Fibroblast of gingiva (primary cell): ENCODE data around the gene DAZAP2.
A peak's percentile ranks its signal among the peaks of the same experiment; 100 is the strongest.
"Not testable (repeated sequence)": the region's sequence is repeated elsewhere in the genome, so short reads cannot be mapped to it uniquely, and the experiment has no call there.

Experiments used
- DNase-seq: peaks from one replicate; pipeline ENCODE4 v3.0.0-alpha.2; 2011; ENCODE audit warnings: low read depth

Gene DAZAP2

DNA sequence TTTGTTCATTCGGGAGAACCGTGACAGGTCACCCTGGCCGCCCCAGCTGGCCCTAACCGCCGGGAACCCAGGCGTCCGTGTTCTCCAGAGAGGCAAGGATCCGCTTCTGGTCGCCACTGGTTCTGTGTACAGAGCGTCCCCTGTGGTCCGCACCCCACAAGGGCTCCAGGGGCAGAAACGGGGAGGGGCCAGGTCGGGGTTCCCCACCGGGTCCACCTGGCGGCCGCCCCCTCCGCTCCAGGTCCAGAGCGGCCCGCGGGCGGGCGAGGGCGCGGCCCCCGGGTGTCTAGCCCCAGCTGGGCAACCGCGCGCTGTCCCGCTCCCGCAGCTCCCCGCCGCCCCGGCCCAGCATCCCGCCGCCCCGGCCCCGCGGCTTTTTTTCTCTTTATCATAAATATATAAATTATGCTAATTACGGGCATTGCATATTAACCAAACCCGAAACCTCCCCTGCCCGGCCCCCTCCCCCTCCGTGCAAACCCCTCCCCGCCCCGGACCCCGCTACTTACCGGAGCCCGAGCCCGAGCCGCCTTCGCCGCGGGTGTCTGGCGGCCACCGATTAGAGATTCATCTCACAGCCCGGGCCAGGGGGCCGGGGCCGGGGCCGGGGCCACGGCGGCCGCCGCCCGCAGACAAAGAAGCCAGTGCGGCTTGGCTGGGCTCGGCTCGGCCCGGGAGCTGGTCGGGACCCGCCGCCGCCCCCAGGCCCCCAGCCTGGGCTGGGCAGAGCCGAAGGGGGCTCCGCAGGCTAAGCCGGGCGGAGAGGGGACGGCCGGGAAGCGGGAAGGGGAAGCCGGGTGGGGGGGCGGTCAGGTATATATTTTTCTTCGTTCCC lies 21.3 kb upstream of the DAZAP2 start:
- peak; percentile 16 for DNase-seq

DNA sequence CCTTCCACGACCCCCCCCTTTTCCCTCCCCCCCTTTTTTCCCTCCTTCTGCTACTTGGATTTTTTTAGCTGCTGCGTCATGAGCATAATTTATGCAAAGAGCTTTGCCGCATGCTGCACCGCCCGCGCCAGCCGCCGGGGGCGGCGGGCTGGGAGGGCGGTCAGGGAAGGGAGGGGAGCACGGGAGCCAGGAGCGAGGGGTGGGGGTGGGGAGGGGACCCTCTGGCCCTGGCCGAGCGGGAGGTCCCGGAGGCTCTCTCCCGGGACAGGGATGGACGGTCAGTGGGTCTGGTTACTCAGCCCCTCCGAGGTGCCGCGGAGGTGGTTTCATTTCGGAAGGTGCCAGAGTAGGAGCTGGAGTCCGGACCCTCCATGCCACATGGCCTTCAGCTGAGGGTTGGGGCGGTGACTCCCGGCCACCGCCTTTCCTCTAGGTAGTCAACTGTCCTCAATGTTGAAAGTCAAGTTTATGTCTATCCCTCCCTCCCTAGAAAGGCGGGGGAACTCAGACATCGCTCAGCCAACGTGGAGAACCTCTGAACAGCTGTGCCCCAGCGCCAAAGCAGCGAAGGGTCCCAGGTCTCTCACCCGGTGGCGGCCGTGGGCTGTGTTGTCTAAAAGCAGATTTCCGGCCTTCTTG lies 20.5 kb upstream of the DAZAP2 start, which contains the start of gene POU6F1:
Gene POU6F1 (minus strand): TSS at position 95 of the 639 bp plus-strand sequence. CDS start 11,226 bp downstream, outside the sequence.
- DNase-seq: peak; percentile 77

DNA sequence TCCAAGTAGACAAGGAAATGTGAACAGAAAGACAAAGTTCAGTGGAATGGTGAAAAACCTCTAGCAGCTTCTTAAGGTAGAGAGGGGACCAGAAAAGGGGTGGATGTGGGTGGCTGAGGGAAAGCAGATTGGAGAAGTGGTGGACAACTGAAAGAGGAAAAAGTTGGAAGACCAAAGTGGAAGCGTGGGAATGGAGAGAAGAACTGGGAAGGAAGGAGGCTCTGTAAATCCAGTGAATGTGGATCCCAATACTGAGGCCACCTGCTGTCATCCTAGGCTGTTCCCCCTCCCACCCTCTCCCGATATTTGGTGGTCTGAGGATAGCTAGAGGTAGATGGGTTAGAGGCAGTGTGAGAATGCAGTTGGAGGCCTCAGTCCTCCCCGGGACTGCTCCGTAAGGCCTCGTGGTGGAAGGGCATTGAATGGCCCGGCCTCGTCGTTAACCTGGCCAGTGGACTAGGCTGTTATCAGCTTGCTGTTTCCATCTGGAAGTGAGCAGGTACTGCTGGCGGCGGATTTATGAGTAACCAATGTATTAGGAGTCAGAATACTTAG lies 19.9 kb upstream of the DAZAP2 start:
- DNase-seq: no peak

DNA sequence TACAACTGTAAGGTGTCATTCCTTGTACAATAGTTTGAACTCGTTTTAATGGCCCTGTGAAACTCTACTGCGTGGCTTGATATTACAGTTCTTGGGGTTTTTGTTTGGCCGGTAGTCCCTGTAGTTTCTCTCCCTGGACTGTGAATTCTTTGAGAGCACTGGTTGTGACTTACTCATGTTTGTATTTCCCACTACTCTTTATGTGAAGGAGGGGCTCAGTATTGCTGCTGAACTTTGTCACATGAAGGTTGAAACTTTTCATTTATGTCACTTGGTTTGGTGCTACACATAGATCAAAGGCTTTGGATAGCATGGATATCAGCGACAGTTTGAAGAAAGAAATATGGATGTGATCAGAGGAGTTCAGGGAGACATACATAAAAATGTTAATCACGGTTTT lies 19.3 kb upstream of the DAZAP2 start:
- no peak for DNase-seq

DNA sequence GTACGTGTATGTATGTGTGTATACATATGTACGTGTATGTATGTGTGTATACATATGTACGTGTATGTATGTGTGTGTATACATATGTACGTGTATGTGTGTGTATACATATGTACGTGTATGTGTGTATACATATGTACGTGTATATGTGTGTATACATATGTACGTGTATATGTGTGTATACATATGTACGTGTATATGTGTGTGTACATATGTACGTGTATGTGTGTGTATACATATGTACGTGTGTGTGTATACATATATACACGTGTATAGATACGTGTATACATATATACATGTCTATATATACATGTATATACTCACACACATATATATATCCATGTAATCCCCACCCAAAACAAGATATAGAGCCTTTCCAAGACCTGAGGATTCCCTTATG lies 18.8 kb upstream of the DAZAP2 start:
- DNase-seq: not testable (repeated sequence)

DNA sequence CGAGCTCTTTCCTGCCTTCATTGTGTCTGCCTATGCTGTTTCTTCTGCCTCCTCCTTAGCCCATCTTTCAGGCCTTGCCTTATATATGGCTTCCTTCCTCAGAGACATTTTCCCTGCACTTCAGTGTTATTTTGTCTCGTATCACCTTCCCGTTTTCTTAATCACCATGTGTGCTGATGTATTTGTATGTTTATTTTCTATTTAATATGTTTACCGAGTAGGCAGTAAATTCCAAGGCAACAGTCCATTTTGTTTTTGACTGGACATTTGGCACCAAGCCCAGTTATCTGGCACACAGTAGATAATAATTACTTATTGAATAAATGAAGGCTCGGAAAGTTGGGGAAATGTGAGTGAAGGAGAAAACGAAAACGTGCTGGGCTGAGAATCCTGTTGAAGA lies 16.2 kb upstream of the DAZAP2 start:
- DNase-seq: no peak

DNA sequence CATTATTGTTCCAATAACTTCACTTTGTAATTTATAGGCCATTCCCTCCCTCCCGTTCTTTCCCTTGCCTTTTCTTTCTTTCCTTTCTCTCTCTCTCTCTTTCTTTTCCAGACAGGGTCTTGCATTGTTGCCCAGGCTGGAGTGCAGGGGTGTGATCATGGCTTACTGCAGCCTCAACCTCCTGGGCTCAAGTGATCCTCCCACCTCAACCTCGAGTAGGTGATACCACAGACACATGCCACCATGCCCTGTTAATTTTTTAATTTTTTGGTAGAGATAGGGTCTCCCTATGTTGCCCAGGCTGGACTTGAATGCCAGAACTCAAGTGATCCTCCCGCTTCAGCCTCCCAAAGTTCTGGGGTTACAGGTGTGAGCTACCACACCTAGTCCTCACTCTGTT lies 14.0 kb upstream of the DAZAP2 start:
- DNase-seq: no peak

DNA sequence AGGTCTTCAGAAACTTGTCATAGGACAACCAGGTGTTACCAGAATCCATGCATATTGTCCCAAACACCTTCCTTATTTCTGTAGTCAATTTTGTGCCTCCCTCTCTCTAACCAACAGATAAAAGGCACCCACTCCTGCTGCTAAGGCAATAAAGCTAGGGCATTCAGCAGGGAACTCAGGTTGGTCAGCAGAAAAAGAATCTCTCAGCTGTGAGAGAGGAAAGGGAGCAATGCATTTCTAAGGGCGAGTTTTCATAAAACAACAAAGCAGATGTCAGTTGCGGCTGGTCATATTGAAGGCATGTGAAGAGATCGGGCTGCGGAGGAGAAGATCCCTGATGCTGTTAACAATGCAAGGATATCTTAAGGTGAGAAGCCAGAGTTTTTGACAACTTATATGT lies 13.4 kb upstream of the DAZAP2 start:
- DNase-seq: no peak

DNA sequence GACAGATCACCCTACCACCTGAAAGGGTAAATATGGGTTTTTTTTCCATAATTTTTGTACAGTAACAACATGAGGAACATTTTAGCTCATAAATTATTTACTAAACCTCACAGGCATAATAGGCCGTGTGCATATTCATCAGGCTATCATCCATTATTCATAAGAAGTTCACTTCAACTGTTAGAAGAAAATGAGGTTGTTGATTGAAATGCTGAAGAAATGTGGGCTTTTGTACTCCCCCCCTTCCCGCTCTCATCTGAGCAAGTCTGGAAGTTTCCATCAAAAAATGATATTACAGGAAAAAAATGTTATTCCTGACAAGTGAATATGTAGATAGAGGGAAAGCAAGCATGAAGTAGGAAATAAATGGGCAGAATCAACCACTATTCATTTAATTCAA lies 12.9 kb upstream of the DAZAP2 start:
- DNase-seq: no peak

DNA sequence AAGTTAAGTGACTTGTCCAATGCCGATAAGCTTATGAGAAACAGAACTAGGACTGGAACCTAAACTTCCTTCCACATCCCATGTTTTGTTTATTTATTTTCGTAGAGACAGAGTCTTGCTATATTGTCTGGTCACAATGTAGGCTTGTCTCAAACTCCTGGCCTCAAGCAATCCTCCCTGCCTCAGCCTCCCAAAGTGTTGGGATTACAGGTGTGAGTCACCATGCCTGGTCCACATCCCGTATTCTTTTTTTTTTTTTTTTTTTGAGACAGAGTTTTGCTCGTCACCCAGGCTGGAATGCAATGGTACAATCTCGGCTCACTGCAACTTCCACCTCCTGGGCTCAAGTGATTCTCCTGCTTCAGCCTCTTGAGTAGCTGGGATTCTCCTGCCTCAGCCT lies 11.5 kb upstream of the DAZAP2 start:
- not testable (repeated sequence) for DNase-seq

DNA sequence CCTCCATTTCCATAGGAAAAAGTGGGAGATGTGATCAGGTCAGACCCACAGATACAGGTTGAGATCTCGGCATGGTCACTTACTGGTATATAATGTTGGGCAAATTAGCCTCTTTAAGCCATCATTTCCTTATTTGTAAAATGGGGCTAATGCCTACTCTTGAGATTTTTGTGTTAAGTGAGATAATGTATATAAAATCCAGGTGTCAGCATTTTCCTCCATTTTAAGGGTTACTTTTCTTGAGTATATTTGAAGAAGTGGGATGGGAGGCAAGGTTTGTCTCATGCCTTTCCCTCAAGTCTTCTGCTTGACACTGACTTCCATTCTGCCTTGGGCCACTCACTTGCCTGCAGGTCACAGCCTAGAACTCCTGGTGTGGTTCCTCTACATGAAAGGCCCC lies 10.7 kb upstream of the DAZAP2 start:
- DNase-seq: no peak

DNA sequence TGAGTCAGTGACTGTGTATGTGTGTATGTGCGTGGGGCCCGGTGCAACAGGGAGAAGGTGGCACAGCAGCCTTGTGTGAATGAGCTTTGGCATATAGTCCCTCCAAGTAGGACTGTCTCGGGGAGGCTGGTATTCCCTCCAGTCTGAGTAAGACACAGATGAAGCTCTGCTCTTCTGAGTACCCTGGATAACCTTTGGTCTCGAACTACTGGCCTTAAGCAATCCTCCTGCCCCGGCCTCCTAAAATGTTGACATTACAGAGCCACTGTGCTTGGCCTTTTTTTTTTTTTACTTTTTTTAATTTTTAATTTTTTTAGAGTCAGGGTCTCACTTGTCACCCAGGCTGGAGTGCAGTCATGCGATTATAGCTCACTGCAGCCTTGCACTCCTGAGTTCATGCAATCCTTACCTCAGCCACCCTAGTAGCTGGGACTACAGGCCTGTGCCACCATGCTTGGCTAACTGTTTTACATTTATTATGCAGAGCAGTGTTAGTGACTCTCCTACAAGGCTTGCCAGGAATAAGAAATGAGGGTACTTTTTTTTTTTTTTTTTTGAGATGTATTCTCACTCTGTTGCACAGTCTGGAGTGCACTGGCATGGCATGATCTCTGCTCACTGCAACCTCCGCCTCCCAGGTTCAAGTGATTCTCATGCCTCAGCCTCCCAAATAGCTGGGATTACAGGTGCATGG lies 9.4 kb upstream of the DAZAP2 start:
- no peak for DNase-seq

DNA sequence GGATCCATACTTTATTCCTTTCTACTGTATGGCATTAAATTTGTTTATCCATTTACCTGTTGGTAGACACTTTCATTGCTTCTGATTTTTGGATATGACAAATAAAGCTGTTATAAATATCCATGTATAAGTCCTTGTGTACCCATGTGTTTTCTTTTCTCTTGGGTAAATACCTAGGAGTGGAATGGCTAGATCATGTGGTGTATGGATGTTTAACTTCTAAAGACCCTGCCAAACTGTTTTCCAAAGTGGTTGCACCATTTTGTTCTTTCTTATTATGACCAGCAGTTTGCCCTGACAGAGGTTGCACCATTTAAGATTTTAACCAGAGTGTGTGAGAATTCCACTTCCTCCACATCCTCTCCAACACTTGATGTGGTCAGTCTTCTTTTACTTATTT lies 6.0 kb upstream of the DAZAP2 start:
- no peak for DNase-seq

DNA sequence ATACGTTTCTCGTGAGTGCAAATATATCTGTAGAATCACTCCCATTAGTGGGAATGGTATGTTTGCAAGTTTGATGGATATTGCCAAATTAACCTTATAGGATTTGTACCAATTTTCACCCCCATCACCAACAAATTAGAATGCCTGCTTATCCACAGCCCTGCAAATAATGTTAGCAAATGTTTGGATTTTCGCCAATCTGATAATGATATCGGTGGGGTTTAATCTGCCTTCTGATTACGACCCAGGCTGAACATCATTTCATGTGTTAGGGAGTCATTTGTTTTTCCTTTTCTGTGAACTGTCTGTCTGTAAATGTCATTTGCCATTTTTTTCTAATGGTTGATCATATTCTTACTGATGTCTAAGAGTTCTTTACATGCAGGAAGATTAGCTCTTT lies 4.1 kb upstream of the DAZAP2 start:
- no peak for DNase-seq

DNA sequence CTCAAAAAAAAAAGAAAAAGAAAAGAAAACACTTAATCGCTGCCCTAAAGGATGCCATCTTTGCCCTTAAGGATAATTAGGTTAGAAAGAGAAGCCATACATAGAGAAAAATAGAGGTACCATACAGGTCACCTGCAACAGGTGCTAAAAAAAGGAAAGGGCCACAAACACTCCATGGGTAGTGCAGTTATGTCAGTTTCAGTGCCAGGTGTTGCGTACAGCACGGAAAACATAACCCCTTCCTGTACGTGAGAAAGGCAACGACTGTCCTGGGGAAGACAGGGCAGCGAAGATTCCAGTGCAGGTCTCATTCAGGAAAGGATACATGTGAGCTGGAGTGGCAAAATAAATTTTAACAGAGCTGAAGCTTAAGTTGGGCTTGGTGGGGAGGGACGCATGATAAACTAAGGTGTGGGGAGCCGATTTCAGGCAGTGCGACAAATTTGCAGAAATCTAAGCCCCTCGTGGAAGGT lies 553 bp upstream of the DAZAP2 start:
- no peak for DNase-seq

DNA sequence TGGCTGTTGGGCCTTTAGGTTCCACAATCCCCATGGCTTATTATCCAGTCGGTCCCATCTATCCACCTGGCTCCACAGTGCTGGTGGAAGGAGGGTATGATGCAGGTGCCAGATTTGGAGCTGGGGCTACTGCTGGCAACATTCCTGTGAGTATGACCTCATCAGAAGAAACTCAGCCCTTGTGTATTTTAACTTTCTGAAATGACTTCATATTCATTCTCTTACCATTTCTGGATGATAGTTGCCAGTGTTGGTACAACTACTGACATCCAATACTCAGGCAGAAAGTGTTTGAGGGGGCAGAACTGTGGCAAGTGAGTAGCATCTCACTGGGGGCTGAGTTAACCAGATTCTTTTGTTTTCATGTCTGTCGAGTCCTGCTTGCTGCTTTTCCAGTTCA lies 2.3 kb downstream of the DAZAP2 start:
- DNase-seq: peak; percentile 22

DNA sequence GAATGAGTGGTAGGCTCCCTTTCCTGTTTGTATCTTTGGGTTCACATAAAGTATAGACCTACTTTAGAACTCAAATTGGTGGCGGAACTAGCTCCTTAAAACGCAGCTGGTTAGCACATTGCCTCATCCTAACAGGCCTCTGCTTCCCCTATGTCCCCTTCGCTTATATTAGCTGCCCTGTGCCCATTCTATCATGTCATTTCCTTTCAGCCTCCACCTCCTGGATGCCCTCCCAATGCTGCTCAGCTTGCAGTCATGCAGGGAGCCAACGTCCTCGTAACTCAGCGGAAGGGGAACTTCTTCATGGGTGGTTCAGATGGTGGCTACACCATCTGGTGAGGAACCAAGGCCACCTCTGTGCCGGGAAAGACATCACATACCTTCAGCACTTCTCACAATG lies 3.5 kb downstream of the DAZAP2 start:
- DNase-seq: no peak

DNA sequence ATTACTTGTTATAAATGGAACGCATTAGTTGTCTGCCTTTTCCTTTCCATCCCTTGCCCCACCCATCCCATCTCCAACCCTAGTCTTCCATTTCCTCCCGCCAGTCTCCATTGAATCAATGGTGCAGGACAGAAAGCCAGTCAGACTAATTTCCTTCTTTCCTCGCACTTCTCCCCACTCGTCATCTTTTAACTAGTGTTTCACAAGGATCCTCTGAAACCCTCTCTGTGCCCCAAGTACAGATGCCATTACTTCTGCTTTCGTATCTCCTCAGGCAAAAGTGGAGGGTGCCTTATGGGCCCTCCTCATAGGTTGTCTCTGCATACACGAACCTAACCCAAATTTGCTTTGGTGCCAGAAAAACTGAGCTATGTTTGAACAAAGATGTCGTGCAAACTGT lies 4.2 kb downstream of the DAZAP2 start:
- DNase-seq: no peak

DNA sequence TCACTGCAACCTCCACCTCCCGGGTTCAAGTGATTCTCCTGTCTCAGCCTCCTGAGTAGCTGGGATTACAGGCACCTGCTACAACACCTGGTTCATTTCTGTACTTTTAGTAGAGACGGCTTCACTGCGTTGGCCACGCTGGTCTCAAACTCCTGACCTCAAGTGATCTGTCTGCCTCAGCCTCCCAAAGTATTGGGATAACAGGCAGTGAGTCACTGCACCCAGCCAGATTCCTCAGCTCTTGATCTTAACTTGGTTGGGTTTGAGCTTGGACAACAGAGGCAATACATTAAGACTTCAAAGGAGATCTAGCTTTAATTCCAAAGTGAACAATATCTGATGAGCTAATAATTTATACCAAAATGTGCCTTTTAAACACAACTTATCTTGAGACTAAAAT lies 5.6 kb downstream of the DAZAP2 start:
- DNase-seq: no peak

DNA sequence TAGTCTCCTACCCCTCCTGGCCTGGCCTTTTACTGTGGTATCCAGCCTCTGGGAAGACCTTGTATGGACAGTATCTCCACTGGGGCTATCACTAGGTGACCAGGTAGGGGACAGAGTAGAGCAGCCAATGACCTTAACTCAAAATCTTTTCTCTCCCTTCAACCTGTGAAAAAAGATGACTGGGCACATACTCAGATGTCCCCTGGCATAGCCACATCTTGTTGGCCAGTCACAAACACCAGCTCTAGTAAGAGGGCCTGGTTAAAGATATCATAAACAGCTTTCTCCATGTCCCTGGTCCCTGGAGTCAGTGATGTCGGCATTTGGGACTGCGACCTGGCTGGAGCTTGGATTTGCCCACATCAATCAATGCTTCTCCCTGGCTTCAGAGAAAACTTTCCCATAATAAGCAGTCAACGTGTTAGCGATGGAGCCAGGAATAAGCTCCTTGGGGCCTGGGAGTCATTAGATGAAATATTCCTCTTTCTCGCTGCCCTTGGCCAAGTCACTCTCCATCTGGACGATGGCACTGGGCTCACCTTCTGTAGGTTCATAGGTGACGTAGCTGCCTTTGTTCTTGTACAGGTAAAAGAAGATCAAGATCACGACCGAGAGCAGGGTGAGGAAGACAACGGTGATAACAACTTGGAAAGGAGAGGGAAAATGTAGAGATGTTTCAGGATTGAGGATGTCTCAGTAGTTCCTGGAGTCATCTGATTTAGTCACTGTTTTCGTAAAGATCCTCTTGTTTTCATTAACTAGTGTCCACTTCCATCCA lies 7.0 kb downstream of the DAZAP2 start:
- no peak for DNase-seq

DNA sequence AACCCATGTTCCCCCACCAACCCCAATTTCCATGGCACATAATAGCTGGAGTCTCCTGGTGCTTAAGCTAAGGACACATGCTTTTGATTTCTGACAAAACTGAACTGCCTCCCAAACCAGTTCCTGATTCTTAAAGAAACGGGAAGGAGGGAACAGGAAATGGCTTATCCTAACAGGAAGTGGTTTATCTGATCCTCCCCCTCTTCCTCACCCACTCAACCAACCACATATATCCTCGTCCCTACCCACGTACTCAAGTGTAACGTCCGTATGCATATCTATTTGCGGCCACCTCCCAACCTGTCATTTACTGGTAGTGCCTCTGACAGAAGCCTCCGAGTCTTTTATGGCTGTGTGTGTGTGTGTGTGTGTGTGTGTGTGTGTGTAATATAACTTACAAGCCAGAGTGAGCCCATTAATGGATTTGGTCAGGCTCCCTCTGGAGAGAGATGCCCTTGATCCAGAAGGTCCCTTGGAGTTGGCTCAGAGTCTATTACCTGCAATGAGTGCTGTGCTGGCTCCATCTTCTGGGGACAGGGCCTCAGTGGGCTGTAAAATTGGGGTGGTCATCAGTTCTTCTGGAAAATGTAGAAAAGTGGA lies 7.7 kb downstream of the DAZAP2 start:
- peak; percentile 58 for DNase-seq
